ENCODE data around the gene VASN.

Gene VASN

GRCh38 chr16:4404967-4405696 lies 33.5 kb downstream of the VASN start:
- DNase-seq = no peak

GRCh38 chr16:4407543-4408322 lies 36.1 kb downstream of the VASN start:
- DNase-seq = no peak

DNA sequence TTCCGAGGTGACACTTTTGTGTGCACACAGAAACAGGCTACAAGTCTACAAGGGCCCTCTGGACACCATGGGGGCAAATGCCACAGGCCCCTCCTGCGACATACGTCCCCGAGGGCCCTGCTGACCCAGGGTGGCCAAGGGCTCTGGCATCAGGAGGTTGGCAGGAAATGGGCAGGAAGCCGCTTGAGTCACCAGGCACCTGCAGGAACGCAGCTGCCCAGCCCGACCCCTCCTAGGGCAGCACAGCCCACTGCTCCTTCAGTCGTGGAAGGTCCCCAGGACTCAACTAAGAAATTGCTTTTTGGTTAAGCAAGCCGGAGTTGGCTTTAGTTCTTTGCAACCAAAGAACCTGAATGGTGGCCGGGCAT lies 36.7 kb downstream of the VASN start:
- no peak for DNase-seq

DNA sequence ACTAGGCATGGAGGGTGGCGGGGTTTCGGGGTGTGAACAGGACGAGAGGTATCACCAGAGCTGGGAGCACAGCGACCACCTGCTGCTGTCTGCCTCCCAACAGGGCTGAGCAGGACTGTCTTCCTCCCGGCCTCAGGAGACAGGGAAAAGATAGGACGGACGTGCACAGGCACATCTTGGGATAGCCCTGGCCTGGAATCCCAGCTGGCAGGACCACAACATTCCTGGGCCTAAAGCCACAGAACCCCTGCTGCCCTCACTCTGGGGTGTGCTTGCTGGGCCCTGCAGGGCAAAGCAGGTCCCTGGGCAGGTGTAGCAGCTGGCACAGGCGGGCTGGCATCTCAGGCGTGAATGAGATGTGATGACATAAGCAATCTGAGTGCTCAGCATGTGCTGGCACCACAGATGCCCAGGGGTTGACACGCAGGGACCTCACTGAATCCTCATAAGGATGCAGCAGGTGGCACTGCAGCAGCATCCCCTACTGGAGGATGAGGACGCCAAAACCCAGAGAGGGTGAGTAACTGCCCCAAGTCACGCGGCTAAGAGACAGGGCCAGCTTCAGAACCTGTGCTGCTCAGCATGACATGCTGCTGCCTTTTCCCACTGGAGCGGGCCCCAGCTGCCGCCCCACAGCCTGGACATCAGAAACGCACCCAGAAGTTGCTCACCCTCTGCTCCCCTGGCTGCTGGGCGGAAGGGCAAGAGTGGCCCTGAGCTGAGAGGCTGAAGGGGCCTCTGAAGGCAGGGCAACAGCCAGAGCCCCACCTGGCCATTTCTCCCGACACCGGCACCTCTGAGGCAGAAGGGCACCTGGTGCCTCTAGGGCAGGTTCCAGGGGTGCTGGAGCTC lies 37.7 kb downstream of the VASN start:
- DNase-seq = no peak

- DNase-seq = peak; percentile 5
These were observed 38.9 kb downstream of the VASN start for GRCh38 chr16:4410335-4411075.

- no peak for DNase-seq
These were observed 40.0 kb downstream of the VASN start for GRCh38 chr16:4411684-4412083.

DNA sequence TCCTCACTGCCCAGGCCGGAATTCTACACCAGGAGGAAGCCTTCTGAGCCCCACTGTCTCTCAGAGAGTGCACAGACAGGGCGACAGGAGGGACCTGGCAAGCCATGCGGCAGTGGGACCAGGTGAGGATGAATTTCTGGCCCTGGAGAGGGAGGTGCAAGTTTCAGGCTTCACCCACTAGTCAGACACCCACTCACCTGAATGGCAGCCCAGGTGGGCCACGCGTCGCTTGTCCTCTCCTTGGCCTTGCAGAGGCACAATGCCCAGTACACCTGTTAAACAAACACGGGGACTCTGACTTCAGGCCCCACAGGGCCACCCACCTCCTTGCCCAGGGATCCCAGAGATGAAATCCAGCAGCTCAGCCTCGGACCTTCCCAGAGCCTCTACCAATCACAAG lies 40.5 kb downstream of the VASN start:
- DNase-seq = no peak

DNA sequence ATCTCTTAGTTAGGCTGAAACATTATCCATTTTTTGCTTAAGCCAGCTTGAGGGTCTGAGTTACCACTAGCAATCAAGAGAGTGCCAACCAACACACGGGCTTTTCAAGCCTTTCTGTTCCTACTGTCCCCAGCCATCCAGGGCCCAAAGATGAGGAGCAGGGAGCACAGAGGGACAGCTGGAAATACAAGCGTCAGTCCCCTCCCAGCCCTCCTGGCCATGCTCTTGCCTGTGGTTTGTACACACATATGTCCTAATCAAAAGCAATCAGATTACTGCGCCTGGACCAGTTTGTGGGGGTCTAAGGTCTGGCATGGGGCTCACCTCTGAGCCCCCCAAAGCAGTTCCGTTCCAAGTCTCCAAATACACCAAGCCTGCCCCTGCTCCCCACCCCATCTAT lies 41.2 kb downstream of the VASN start:
- no peak for DNase-seq

DNA sequence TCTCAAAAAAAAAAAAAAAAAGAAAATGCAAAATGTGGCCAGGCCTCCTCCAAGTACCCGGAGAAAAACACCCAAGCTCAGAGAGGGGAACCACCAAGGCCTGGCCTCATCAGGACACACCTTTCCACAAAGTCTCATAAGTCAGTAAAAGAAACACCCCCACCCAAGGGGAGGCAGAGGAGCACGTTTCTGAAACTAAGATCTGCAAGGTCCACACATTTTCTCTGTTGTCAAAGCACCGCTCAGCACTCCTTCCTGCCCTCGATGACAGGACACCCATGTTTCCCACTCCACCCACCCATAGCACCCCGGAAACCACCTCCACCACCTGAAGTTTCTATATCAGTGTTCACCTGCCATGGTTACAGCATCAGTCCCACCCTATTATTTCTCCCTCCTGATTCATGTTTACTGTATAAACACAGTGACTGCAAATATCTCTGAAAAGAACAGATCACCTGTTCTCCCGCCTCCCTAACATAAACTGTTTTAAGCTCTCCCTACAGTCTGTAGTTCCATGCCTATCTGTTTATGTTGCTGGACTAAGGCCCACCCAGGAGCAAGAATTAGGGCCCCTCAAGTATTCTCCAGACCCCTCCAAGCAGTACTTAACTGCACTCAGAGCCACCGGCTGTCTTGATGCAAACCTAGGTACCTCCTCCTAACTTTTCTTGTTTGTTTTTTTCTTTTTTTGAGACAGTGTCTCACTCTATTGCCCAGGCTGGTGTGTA lies 42.7 kb downstream of the VASN start:
- no peak for DNase-seq

DNA sequence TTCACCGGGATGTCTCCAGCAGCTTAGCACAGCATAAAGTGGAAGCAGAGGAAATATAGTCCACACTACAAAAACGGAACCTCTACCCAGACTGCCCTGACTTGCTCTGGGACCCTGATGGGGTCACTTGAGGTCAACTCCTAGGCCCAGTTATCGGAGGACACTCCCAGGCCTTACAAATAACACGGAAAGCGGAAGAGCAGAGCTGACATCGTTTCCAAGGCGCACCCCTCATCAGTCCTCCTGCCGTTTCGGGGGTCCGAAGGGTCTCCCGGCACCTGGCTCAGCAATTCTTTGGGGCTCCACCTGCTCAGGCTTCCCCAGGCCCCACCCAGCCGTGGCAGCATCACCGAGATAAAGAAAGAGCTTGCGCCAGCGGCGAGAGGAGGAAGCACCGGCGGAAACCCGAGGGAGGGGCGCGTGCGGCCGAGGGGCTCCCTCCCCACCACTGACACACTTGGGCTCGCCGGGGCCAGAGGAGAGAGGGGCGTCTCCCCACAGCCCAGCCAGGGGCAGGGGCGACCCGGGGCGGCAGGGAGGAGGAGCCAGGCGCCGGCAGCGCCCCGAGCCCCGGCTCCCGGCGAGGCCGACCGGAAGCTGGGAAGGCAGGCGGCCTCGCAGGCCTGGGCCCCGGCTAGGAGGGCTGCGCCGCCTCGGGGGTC lies 44.0 kb downstream of the VASN start:
- no peak for DNase-seq

DNA sequence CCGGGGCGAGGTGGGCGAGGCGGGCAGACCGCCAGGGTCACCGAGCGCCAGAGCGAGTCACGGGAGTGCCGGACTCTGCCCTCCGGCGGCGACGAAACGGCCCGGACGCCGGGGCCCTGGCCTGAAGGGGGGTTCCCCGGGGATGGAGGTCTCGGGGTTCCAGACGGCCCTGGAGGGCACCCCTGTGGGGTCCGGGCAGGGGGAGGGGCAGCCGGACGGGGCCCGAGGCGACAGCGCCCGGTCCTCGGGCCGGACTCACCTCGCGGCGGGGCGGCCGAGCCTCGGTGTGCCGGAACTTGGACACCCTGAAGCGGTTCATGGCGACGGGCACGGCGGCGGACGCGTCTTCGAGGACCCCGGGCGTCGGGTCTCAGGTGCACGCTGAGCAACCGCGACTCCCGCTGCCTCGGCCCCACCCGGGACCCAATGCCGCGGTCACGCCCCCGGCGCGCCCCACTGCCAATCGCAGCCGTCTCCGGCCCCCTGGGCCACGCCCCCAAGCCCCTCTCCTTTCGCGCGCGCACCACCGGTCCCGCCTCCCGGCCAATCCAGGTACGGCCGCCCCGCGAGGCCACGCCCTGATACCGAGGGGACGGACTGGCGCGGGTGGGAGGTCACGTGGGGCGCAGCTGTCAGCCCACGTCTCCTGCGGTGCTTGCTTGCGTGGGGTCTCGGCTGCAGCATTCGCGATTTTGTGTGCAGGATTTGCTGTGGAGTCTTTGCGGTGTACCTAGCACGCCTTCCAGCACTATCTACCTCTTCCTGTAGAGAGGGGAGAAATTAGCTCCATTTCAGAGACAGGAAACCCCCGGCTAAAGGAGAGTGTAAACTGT lies 44.8 kb downstream of the VASN start, which contains the start of gene CORO7:
Gene CORO7, minus strand, starts transcription at position 397 of the 833 bp plus-strand sequence. Its CDS starts 78 bp downstream, at position 319.
- peak; percentile 46 for DNase-seq

DNA sequence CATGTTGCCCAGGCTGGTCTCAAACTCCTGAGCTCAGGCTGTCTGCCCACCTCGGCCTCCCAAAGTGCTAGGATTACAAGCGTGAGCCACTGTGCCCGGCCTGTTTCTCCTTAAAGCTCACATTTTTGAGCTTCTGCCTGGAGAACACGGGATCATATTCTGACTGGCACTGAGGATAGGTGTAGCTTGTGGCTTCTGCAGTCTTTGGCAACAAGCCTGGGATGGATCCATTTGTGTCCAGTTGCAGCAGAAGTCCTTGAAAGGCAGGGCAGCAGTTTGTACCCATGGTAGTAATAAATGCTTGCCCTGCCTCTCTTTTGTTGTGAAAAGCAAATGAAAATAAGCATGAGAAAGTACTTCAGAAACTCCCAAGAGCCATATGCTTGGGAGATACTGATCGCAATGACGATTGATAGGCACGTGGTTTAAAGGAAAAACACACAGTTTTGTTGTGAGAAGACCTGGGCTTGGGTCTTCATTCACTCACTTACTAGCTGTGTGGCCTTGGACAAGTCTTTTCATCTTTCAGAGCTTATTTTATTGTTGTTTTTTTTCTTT lies 47.8 kb downstream of the VASN start:
- no peak for DNase-seq

- DNase-seq = no peak
These were observed 49.0 kb downstream of the VASN start for GRCh38 chr16:4420505-4421105.

DNA sequence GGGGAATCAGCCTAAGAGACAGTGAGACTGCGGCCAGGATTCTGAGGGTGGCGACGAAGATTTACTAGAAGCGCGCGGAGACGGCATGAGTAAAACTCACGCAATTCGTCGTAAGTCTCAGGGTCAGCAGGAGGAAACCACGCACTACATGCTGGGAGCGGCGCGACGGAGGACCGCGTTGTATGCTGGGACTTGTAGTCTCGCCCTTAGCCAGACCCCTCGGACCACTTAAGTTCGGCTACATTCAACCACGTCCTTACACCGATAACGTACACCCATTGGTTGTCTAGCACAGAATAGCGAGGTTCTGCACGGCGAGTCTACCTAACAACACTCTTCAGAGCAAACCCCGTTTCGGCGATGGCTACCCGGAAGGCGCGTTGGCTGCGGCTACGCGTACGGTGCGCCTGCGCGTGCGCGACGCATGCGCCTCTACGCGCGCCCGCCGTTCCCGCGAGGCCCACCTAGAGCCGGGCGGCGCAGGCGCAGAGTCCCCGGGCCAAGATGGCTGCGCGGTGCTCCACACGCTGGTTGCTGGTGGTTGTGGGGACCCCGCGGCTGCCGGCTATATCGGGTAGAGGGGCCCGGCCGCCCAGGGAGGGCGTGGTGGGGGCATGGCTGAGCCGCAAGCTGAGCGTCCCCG lies 53.9 kb downstream of the VASN start, which contains the start of gene DNAJA3:
Gene DNAJA3, plus strand, starts transcription at position 491 of the 643 bp plus-strand sequence. Its CDS starts 14 bp downstream, at position 505.
- DNase-seq = peak; percentile 86

DNA sequence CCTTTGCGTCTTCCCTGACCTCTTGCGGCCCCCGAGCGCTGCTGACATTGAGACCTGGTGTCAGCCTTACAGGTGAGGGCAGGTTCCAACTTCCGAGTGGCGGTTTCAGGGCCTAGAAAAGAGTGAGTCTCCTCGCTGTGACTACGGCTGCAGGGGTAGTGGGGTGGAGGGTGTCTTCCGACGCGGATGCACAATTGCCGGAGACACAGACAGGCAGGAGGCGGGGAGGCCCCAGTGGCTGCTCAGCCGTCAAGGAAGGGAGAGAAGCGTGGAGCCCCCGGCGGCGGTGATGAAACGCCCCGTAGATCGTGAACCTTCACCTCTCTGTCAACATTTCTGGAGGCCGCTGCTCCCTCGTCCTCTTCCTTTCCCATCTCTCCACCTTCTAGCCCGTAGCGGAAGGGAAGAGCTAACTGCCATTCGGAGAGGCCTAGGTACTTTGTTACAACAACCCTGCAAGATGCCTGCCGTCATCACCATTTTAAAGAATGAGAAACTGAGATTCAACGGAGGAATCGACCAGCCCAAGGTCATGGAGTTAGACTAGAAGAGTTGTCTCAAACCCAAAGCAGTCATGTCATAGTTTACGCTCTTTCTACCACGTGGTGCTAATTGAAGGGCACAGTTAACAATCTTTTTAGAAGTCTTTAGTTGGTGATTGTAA lies 54.5 kb downstream of the VASN start:
- DNase-seq = no peak

GRCh38 chr16:4426722-4427372 lies 55.2 kb downstream of the VASN start:
- DNase-seq = no peak

GRCh38 chr16:4428500-4428899 lies 56.9 kb downstream of the VASN start:
- no peak for DNase-seq

- no peak for DNase-seq
These were observed 59.4 kb downstream of the VASN start for GRCh38 chr16:4431023-4431422.
